Measurements from ENCODE around the gene ACAD9. TPM values are rescaled to one million over a fixed set of nuclear protein-coding genes. Genes with fewer than 3 reads are reported as not detected.

ACAD9 gene
- total and polyA plus RNA-seq, 4 donors, result 24.9 to 59.3 (median 38.8) TPM

DNA sequence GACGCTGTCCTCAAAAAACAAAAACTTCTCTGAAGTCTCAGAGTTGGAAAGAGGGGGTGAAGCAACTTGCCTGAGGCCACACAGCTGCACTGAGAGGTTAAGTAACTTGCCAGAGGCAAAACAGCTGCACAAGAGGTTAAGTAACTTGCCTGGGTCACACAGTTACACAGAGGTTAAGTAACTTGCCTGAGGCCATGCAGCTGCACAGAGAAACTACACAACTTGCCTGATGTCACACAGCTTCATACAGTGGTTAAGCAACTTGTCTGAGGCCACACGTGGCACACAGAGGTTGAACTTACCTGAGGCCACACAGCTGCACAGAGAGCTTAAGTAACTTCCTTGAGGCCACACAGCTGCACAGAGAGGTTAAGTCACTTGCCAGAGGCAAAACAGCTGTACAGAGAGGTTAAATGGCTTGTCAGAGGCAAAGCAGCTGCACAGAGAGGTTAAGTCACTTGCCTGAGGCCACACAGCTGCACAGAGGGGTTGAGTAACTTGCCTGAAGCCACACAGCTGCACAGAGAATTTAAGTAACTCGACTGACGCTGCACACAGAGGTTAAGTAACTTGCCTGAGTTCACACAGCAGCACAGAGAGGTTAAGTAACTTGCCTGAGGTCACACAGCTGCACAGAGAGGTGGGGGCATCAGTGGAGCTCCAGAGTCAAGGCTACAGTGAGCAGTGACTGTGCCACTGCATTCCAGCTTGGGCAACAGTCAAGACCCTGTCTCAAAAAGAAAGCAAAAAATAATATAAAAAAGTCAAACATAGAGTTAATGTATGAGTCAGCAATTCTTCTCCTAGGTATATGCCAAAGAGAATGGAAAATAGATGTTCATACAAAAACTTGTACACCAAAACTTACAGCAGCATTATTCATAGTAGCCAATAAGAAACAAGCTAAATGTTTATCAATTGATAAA is 12.0 kb upstream of the ACAD9 start:
- Histone ChIP-seq H3K27me3 (ENCODE audit: control insufficient read depth in 3 of 3, insufficient read depth in 3 of 3, low read length in 2 of 3) (no peaks in the 10 kb centered on the region), H3K9ac (ENCODE audit: insufficient read depth in 1 of 2, low read length in 2 of 2) (no peak overlapping the region), H3K36me3 (ENCODE audit: control insufficient read depth in 4 of 4, insufficient read depth in 4 of 4, low read length in 4 of 4) (no peaks in the 10 kb centered on the region), H3K4me1 (ENCODE audit: control insufficient read depth in 5 of 5, insufficient read depth in 5 of 5, low read length in 5 of 5) (peaks cover 0 to 10% (median 0%) of the 10 kb centered on the region in 5 donors), H3K27ac (ENCODE audit: low read depth in 1 of 2, low read length in 1 of 2) (no peak overlapping the region), H3K4me3 (no peak overlapping the region), H3K9me3 (ENCODE audit: control insufficient read depth in 4 of 4, insufficient read depth in 3 of 4, low read length in 3 of 4) (peaks cover 0 to 4% (median 0%) of the 10 kb centered on the region in 4 donors)
- 57 to 70% methylated on average over 4 of the region's 4 CpGs for WGBS, 2 donors
- DNase-seq (no peak), ATAC-seq (ENCODE audit: insufficient read depth, low FRiP score) (no peak)
- TF ChIP-seq, protein P1, sequence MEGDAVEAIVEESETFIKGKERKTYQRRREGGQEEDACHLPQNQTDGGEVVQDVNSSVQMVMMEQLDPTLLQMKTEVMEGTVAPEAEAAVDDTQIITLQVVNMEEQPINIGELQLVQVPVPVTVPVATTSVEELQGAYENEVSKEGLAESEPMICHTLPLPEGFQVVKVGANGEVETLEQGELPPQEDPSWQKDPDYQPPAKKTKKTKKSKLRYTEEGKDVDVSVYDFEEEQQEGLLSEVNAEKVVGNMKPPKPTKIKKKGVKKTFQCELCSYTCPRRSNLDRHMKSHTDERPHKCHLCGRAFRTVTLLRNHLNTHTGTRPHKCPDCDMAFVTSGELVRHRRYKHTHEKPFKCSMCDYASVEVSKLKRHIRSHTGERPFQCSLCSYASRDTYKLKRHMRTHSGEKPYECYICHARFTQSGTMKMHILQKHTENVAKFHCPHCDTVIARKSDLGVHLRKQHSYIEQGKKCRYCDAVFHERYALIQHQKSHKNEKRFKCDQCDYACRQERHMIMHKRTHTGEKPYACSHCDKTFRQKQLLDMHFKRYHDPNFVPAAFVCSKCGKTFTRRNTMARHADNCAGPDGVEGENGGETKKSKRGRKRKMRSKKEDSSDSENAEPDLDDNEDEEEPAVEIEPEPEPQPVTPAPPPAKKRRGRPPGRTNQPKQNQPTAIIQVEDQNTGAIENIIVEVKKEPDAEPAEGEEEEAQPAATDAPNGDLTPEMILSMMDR (IDR thresholded peaks at IDR 0.05; ENCODE audit: control extremely low read depth, extremely low read depth), result no peak

DNA sequence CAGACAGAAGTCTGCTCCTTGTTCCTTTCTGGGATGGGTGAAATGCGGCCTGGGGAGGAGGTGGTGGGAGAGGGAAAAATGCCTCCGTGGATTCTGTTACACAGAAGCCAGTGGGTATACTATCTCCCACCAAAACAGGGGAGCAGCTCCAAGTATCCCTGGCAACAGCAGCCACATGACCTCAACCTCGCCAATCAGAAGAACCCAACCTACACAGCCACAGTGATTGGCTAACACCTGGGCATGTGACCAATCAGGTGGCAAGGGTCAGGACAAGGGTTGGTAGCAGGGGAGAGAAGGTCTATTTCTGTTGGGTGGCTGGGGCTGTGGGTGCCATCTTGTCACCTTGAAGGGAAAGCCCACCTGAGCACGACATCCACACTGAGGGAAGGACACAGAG is 9.1 kb upstream of the ACAD9 start:
- Histone ChIP-seq H3K9me3 (ENCODE audit: control insufficient read depth in 4 of 4, insufficient read depth in 3 of 4, low read length in 3 of 4) (peaks cover 0 to 4% (median 0%) of the 10 kb centered on the region in 4 donors), H3K9ac (ENCODE audit: insufficient read depth in 1 of 2, low read length in 2 of 2) (no peak overlapping the region), H3K4me1 (ENCODE audit: control insufficient read depth in 5 of 5, insufficient read depth in 5 of 5, low read length in 5 of 5) (no peaks in the 10 kb centered on the region), H3K27me3 (ENCODE audit: control insufficient read depth in 3 of 3, insufficient read depth in 3 of 3, low read length in 2 of 3) (no peaks in the 10 kb centered on the region), H3K27ac (ENCODE audit: low read depth in 1 of 2, low read length in 1 of 2) (no peak overlapping the region), H3K4me3 (no peak overlapping the region), H3K36me3 (ENCODE audit: control insufficient read depth in 4 of 4, insufficient read depth in 4 of 4, low read length in 4 of 4) (no peaks in the 10 kb centered on the region)
- TF ChIP-seq, protein P1 (IDR thresholded peaks at IDR 0.05; ENCODE audit: control extremely low read depth, extremely low read depth), result no peak
- WGBS, 2 donors, result 94 to 96% methylated on average over 4 of the region's 4 CpGs
- ATAC-seq (ENCODE audit: insufficient read depth, low FRiP score) (no peak), DNase-seq (no peak)

DNA sequence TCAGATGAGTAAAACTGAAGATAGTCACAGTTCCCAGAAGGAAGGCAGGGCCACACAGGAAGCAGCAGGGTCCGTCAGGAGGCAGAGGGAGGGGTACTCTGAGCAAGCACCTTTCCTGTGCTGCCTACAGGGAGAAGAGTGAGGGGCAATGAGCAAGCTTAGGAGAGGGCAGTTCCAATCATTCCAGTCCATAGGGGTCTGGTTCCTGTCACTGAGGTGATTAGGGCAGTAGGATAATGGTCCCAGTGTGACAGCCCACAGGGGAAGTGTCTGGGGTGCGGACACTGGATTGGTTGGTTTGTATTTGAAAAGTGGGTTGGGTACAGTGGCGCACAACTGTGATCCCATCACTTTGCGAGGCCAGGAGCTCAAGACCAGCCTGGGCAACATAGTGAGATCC is 7.1 kb upstream of the ACAD9 start:
- ATAC-seq (ENCODE audit: insufficient read depth, low FRiP score), result no peak

More for the DNA sequence above, 7.1 kb upstream of the ACAD9 start:
- no peaks in the 10 kb centered on the region for H3K27me3 ChIP-seq (ENCODE audit: control insufficient read depth in 3 of 3, insufficient read depth in 3 of 3, low read length in 2 of 3)
- H3K9me3 ChIP-seq (ENCODE audit: control insufficient read depth in 4 of 4, insufficient read depth in 3 of 4, low read length in 3 of 4), result peaks cover 0 to 4% (median 0%) of the 10 kb centered on the region in 4 donors
- WGBS, 2 donors, result 80 to 83% methylated on average over 4 of the region's 4 CpGs
- TF ChIP-seq, protein P1 (IDR thresholded peaks at IDR 0.05; ENCODE audit: control extremely low read depth, extremely low read depth), result no peak
- no peak overlapping the region for H3K9ac ChIP-seq (ENCODE audit: insufficient read depth in 1 of 2, low read length in 2 of 2)
- DNase-seq, result no peak
- no peak overlapping the region for H3K27ac ChIP-seq (ENCODE audit: low read depth in 1 of 2, low read length in 1 of 2)
- H3K4me1 ChIP-seq (ENCODE audit: control insufficient read depth in 5 of 5, insufficient read depth in 5 of 5, low read length in 5 of 5), result no peaks in the 10 kb centered on the region
- H3K4me3 ChIP-seq, result no peak overlapping the region
- H3K36me3 ChIP-seq (ENCODE audit: control insufficient read depth in 4 of 4, insufficient read depth in 4 of 4, low read length in 4 of 4), result no peaks in the 10 kb centered on the region

Measured in lung (tissue), 12 donors.